Breast epithelium (tissue), 3 donors: ENCODE data around the gene HOXB2.

Experiments used
- CTCF ChIP-seq, 3 donors: fragments of 450-650 bp; IDR thresholded peaks; one replicate each; pipeline ENCODE4 v1.5.1; 2016 to 2017; ENCODE audit warnings: antibody characterized with exemption in 3 of 3, mild to moderate bottlenecking in 3 of 3, moderate library complexity in 3 of 3
- POLR2A ChIP-seq: fragments of 450-650 bp; IDR thresholded peaks from one replicate; pipeline ENCODE4 v1.6.1; 2016; ENCODE audit warnings: antibody characterized with exemption, mild to moderate bottlenecking, moderate library complexity
- POLR2AphosphoS5 ChIP-seq, 3 donors: sonication (generic); formaldehyde crosslinking; IDR thresholded peaks; one replicate each; pipeline ENCODE4 v1.6.1; 2017; ENCODE audit warnings: antibody characterized with exemption in 3 of 3

GRCh38 chr17:48554412-48555257 lies 9.7 kb upstream of the HOXB2 start:
- TF ChIP-seq POLR2A (no peak), CTCF (IDR thresholded peaks at IDR 0.05) (no peak), POLR2AphosphoS5 (IDR thresholded peaks at IDR 0.05) (no peak)
